ENCODE data around the gene CYP26C1.

Gene CYP26C1, protein sequence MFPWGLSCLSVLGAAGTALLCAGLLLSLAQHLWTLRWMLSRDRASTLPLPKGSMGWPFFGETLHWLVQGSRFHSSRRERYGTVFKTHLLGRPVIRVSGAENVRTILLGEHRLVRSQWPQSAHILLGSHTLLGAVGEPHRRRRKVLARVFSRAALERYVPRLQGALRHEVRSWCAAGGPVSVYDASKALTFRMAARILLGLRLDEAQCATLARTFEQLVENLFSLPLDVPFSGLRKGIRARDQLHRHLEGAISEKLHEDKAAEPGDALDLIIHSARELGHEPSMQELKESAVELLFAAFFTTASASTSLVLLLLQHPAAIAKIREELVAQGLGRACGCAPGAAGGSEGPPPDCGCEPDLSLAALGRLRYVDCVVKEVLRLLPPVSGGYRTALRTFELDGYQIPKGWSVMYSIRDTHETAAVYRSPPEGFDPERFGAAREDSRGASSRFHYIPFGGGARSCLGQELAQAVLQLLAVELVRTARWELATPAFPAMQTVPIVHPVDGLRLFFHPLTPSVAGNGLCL

DNA sequence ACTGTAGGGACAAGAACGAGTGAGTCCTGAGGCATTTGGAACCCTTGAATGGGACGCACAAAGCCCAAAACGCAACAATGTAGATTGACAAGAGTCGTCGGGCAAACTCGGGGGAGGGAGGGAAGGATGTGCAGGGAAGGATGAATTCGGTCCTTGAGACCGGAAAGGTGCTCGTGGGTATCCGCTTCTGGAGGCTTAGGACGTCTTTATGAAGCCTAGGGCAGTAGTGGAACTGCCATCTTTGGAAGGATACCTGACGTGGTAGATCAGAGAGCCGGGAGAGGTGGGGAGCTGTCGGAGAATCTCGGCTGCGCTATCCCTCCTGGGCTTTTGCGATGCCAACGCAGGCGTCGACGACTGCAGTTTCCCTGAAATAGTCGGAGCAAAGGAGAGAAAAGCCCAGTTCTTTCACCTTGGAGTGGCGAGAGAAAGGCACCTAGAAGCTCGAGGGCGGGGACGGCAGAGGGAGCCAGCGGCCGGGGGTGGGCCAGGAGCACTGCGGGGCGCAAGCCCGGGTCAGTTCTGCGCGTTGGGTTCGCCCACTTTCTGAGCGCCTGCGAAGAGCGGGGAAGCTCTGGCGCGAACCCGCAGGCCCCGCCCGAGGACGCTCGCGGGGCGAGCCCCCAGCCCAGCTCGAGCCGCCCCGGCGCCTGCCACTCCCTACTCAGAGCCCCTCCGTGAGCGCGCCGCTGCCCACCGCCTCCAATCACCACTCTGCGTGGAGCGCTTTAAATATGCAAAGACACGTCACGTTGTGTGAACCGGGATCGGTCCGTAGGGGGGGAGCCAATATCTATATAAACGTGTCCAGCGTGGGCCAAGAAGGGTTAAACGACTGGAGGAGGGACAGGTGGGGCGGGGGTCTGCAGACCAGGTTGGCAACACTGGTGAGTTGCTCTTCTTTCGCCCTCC, at the start of gene CYP26C1:
TSS of gene CYP26C1 (plus strand) at position 824 of the 912 bp plus-strand sequence. CDS start 466 bp downstream, outside the sequence.
- no peak for DNase-seq (ENCODE audit: low read depth in 1 of 2, low spot score in 1 of 2)

DNA sequence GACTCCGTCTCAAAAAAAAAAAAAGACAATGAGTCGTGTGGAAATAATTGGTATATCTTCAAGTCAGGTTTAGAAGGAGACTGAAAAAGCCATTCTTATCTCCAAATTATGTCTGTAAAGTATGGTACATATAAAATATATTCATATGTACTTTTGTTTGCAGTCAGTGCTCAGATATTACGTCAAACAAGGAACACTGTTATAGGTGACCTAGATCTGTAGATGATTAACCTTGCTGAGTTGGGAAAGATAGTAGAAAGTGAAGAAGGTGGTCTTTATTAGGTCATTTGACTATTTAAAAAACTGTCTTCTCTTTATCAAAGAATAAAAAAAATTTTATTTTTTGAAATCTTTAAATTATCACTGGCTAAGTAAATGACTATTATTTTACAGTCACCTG, 44.9 kb upstream of the CYP26C1 start:
- no peak for DNase-seq (ENCODE audit: low read depth in 1 of 2, low spot score in 1 of 2)

DNA sequence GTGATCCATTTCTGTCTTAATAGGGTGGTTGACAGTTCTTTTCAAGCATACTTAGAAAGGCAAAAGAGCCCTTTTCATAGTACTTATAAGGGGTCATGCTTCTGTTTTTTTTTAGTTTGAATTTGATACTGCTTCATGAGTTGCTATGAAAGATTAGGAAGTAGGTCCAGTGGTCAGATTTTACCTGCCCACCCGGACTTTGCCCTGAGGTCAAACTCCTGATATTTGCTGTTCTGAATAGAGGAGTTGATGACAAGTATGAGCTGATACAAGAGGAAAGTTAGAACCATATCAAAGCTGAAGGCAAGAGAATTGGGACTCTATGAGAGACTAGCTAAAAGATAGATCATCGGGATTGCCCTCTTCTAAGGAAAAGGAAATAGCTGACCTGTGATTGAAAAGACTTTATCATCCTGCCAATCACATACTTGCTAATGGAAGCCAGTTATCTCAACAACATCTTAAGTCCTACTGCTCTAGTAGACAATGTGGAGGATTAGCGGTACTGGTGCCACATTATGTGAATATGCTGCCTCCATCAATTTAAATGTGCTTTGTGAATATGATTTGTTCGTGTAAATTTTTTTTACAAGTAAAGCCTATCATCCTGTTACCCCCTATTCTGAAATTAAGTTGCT, 37.5 kb upstream of the CYP26C1 start:
- no peak for DNase-seq (ENCODE audit: low read depth in 1 of 2, low spot score in 1 of 2)

DNA sequence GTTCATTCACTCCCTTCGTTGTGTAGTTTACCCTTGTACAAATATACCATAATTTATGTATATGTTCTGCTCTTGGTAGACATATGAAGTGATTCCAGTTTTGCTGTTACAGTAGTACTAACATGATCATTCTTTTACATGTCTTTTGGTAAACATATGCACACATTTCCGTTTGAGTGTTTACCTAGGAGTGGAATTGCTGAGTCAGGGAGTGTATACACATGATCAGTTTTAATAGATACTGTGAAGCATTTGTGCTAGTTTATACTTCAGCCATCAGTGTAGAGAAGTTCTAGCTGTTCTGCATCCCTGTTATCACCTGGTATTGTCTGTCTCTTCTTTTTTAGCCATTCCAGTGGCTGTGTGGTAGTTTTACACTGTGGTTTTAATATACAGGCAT, 34.5 kb upstream of the CYP26C1 start:
- no peak for DNase-seq (ENCODE audit: low read depth in 1 of 2, low spot score in 1 of 2)

DNA sequence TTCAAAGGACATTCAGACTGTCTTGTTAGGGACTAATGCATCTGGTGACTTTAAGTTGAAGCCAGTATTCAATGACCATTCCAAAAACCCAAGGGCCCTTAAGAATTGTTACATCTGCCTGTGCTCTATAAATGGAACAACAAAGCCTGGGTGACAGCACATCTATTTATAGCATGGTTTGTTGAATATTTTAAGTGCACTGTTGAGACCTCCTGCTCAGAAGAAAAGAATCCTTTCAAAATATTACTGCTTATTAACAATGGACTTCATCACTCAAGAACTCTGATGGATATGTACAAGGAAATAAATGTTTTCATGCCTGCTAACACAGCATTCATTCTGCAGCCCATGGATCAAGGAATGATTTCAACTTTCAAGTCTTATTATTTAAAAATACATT, 33.1 kb upstream of the CYP26C1 start:
- DNase-seq (ENCODE audit: low read depth in 1 of 2, low spot score in 1 of 2): no peak

DNA sequence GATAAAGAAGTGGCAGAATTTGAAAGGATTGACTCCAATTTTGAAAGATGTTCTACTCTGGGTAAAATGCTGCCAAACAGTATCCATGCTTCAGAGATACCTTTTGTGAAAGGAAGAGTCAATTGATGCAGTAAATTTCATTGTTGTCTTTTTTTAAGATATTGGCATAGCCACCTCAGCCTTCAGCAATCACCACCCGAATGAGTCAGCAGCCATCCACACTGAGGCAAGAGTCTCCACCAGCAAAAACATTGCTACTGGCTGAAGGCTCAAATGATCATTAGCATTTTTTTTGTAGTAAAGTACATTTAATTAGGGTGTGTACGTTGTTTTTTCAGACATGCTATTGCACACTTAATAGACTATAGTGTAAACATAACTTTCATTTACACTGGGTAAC, 31.7 kb upstream of the CYP26C1 start:
- no peak for DNase-seq (ENCODE audit: low read depth in 1 of 2, low spot score in 1 of 2)

DNA sequence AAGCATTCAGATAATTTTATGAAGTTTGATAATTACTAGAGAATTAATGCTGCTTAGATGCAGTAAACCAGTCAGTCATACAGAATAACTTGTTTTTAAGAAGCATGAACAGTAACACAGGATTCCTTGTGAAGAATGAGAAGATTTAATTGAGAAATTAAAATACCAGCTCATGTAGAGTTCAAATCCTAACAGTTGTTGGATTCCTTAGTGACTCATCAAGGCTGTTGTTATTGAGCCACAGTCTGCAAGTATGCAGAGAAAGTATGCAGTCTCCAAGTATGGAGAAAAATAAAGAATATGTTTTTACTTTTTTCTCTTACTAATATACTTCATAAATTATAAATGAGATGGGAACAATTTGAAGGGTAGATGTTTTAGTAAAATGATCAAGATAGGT, 30.2 kb upstream of the CYP26C1 start:
- no peak for DNase-seq (ENCODE audit: low read depth in 1 of 2, low spot score in 1 of 2)

DNA sequence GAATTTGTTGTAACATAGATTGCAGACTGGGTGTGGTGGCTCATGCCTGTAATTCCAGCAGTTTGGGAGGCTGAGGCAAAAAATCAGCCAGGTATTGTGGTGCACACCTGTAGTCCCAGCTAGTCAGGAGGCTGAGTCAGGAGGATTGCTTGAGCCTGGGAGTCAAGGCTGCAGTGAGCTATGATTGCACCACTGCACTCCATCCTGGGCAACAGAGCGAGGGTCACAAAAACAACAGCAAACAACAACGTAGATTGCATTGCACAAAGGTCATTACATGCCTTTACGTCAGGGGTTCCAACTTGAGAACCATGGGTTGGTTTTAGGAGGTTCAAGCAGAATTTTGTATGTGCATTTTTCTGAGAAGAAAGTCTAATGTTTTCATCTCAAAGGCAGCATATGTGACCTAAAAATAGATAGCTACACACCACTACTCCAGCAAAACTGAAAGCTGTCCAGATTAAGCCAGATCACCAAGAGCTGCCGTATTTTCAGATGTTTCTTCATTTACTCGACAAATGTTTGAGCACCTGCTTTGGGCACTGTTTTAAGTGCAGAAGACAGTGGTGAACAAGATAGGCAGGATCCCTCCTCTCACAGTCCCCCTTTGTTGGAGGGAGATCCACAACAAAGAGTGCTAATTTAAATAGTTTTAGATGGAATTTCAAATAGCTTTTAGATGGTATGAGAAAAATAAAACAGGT, 28.3 kb upstream of the CYP26C1 start:
- no peak for DNase-seq (ENCODE audit: low read depth in 1 of 2, low spot score in 1 of 2)

DNA sequence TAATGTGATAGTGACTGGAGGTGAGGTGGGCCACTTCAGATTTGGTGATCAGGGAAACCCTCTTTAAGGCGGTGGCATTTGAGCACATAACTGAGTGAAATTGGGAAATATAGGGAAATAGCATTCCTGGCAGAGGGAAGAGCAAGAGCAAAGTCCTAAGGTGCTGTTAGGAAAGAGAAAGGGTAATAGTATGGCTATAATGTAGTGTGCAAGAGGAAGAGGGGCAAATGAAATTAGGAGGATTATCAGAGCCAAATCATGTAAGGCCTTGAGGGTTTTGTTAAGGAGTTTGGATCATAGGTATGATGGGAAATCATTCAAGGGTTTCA, 27.8 kb upstream of the CYP26C1 start:
- no peak for DNase-seq (ENCODE audit: low read depth in 1 of 2, low spot score in 1 of 2)

DNA sequence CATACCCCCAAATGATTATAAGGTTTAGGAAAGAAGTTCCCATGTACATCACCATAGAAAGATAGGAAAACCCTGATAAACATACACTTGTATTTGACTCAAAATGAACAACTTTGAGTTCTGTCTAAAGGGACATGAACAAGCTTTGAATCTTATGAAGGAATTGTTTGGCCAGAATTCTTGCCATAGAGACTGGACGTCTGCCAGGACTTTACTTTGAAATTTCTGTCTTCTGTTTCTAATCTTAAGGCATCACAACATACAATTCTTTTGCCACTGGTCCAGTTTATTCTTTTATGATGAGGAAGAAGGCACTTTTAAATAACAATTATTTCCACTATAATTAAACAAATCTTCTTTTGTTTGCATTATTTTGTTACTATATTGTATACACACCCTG, 26.2 kb upstream of the CYP26C1 start:
- no peak for DNase-seq (ENCODE audit: low read depth in 1 of 2, low spot score in 1 of 2)

DNA sequence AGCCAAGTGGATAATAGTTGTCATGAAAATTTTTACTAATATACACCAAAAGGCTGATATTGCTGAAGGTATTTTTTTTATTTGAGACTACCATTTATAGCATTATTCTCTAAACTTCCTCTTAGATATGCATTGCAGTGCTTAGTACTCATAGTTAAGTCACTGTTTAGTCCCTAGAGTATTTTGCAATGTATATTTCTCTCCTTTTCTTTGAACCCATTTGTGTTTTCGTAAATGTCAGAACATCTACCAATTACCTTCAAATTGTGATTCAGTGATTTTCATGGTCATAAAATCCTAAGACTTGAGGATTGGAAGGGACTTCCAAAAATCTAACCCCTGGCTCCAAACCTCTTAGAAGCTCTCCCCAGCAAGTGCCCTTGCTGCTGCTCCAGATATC, 21.5 kb upstream of the CYP26C1 start:
- DNase-seq (ENCODE audit: low read depth in 1 of 2, low spot score in 1 of 2): no peak

DNA sequence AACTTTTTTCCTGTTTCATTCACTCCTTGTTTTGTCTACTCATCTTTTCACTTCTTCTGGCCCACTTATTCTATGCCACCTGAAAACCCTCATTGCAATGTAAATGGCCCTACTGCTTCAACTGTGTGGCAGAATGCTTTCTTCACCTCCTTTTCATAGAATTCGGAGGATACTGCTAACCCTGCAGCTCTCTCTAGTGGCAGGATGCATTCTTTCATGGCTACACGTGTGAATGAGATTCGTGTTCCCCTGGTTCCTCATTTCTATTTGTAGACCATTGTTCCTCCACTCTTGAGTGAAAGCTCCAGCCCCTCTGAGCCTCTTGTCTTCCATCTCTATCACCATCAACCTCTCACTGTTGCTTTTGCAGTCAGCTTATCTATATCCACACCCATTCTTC, 20.9 kb upstream of the CYP26C1 start:
- no peak for DNase-seq (ENCODE audit: low read depth in 1 of 2, low spot score in 1 of 2)

DNA sequence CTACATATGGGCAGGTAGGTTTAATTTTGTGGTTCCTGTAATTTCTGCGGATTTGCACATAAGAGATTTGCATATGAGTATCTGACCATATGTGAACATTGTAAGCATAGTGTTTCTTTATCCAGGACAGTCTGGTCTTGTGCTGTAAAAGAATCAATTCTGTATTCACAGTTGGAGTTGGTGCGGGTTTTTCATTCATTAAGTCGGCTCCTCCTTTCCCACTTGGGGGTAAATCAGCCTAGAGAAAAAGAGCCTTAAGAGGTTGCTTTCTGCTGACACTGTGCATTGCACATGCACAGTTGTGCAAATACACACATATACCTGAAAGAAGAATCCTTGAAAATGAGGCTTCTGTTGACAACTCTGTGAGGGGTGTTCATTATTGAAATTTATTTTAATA, 6.1 kb upstream of the CYP26C1 start:
- DNase-seq (ENCODE audit: low read depth in 1 of 2, low spot score in 1 of 2): no peak

DNA sequence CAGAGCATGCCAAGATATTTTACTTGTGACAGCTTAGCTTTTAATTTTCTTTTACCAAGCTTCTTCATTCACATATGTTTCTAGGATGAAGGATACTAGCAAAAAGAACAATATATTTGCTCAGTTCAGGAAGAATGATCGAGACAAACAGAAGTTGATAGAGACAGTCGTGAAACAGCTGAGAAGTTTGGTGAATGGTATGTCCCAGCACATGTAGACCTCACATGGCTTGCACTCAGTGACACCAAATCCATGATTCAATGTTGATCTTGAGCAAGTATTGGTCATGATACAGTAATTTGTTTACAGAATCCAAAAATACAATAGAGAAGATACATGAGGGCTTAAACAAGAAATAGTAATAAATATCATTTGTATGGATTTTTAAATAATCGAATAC, 2.5 kb upstream of the CYP26C1 start:
- no peak for DNase-seq (ENCODE audit: low read depth in 1 of 2, low spot score in 1 of 2)

DNA sequence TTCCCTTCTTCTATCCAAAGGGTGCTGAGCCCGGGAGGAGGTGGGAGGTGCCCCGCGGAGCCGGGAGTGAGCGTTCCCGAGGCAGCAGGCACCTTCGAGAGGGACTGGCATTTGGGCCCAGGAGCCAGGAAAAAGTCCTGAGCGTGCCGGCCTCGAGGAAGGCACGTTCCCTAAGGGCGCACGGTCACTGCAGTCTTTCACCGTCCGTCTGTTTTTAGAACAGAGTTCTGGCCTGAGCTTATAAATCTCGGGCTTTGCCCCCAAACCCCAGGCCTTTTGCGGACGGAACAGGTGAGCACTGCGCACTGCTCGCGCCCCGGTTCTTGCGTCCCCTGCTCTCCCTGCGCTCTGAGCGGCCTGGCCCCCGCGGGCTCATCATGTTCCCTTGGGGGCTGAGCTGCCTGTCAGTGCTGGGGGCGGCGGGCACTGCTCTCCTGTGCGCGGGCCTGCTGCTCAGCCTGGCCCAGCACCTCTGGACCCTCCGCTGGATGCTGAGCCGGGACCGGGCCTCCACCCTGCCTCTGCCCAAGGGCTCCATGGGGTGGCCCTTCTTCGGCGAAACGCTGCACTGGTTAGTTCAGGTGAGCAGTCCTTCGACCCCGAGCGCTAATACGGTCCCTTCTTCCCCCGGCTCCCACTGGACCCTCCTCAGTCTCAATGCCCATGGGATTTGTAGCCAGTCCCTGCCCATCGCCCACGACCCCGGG, 442 bp downstream of the CYP26C1 start:
- DNase-seq (ENCODE audit: low read depth in 1 of 2, low spot score in 1 of 2): no peak

DNA sequence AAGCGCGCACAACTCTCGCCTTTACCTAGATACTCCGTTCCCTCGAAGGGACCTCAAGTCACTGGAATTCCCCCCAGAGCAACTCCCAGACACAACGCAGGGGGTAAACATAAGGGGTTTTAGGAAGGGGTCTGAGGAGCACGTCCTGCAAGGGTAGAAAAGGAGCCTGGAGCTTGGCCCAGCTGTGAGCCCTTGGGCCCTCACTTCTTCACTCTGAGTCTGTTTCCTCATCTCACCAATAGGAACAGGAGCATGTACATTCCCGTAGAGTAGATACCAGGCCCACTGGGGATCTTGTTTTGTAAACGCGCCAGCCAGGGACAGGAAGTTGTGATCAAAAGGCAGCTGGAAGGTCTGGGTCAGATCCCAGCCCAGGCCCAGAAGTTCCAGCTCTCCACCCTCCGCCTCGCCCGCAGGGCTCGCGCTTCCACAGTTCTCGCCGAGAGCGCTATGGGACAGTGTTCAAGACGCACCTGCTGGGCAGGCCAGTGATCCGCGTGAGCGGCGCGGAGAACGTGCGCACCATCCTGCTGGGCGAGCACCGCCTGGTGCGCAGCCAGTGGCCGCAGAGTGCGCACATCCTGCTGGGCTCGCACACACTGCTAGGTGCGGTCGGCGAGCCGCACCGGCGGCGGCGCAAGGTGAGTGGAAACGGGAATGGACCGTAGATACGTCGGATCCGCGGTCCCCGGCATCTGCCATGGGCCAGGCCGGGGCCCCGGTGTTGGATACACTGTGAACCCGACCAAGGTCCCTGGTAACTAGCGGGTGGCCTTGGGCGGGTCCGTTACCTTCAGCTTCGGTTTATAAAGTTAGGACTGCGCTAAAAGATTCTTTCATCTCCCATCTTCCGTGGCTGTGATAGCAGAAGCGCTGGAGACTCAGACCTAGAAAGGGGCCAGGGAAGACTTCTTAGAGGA, 1.3 kb downstream of the CYP26C1 start:
- no peak for DNase-seq (ENCODE audit: low read depth in 1 of 2, low spot score in 1 of 2)

DNA sequence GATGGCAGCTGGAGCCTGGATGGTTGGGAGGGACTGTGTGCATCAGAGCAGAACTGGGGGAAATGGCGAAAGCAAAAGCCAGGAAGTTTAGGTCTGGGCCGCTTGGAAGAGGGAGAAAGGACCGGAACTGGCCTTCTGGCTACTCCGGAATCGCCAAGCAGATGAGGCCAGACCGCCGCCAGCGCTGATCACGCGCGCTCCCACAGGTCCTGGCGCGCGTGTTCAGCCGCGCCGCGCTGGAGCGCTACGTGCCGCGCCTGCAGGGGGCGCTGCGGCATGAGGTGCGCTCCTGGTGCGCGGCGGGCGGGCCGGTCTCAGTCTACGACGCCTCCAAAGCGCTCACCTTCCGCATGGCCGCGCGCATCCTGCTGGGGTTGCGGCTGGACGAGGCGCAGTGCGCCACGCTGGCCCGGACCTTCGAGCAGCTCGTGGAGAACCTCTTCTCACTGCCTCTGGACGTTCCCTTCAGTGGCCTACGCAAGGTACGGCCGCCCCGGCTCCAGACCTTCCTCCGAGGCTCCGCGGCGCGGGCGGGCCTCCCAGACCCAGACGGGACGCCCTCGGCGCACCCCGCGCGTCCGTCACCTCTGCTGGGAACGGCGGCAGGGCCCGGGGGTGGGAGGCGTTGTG, 2.0 kb downstream of the CYP26C1 start:
- DNase-seq (ENCODE audit: low read depth in 1 of 2, low spot score in 1 of 2): no peak

DNA sequence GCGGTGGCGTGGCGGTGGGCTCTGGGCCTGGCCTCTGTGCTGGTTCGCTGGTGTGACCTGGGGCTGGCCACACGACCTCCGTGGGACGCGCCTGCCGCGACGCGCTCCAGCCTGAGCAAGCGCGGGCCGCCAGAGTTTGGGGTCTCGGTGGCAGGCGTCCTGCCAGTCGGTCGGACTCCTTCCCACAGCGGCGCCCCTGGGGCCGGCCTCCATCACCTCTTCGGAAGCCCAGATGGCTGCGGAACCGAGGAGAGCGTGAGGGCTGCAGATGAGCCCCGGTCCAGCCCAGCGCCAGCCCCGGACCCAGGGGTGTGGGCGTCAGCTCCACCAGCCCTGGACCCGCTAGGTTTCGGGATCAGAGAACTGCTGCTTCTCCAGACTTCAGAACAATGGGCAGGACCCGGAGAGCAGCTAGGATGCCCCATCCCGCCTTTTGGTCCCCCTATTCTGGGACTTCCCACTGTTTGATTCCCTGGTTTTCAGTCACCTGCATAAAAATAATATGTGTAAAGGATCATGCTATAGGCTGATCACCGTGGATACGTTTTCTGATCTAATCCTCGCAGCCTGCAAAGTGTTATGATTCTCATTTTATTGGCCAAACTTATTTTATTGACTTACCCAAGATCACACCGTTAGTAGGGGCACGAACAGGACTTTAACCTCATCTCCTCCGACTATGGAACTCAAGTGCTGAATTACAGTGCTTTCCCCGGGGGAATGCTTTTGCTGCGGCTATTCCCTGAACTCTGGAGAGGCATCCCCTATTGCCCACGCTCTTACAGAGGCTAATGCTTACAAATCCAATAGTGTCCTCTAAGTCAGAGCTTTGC, 2.8 kb downstream of the CYP26C1 start:
- DNase-seq (ENCODE audit: low read depth in 1 of 2, low spot score in 1 of 2): no peak

Data from activated CD4-positive, alpha-beta T cell treated with anti-CD3 and anti-CD28 coated beads, Interleukin-2, amount 50 U/mL, for 24 hours (primary cell).